GM20431 (cell line): ENCODE results near the gene PEF1.

ENCODE experiments used
- in situ Hi-C: fragments of 300-500 bp; cut with MseI, MboI; formaldehyde crosslinking; loops from one replicate; pipeline ENCODE4 v1.15.0; 2020; ENCODE audit warnings: low sequenced_read_pairs; ENCODE audit not compliant: unreplicated experiment

Gene PEF1

DNA sequence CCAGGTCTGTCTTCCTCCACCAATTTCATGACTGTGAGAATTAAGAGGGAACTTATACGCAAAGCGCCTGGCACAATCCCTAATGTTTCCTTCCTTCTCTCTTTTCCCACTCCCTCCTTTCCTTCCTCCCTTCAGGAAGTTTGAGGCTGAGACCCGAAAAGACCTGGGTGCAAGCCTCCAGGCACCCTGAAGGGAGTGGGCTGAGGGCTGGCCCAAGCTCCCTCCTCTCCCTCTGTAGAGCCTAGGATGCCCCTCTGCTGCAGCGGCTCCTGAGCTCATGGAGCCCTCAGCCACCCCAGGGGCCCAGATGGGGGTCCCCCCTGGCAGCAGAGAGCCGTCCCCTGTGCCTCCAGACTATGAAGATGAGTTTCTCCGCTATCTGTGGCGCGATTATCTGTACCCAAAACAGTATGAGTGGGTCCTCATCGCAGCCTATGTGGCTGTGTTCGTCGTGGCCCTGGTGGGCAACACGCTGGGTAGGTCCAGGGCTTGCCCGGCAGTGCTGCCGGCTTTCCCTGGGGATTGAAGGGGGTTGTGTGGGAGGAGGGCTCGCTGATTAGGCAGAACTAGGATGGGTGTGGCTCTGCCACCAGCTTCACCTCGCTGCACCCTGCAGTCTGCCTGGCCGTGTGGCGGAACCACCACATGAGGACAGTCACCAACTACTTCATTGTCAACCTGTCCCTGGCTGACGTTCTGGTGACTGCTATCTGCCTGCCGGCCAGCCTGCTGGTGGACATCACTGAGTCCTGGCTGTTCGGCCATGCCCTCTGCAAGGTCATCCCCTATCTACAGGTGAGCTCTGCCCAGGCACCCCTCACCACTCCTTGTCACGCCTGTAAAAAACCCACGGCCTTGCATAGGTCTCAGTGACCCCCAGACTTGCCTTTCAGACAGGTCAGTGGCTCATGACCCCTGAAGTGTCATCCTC lies 25.5 kb downstream of the PEF1 start:
- in situ Hi-C loops = no loop called here

DNA sequence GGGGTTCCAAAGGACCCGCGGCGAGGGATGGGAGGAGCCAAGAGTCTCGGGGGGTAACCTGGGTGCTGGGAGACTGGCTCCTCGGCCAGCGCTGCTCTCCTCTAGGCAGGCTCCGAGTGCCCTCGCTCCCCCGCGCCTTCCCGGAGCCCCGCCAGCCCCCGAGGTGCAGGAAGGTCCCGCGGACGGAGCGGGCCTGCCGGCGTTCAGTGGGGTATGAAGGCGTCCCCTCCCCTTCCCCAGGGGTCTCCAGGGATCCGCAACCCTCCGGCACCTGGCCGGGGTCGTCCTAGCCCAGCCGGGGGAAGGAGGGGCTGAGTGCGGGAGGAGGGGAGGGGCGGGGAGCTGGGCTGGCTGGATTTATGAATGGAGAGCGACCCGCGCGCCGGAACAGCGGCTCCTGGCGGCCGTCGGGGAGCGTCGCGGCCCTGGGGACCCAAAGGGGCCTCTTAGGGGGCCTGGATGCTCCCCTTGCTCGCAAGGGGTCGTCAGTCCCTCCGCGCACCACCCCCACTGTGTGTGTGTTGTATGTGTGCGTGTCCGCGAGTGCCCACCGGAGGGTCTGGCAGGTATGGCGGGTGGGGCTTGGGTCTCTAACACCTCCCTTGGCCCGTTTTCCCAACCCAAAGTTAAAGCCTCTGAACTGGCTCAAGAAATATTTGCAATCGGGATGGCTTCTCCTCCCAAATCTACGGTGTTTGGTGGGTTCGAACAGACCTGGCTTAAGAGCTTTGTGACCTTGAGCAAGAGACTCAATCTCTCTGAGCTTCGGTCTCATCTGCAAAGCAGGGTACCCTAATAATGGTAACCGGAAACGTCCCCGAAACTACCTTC lies 26.5 kb downstream of the PEF1 start:
- in situ Hi-C loops = no loop called here

DNA sequence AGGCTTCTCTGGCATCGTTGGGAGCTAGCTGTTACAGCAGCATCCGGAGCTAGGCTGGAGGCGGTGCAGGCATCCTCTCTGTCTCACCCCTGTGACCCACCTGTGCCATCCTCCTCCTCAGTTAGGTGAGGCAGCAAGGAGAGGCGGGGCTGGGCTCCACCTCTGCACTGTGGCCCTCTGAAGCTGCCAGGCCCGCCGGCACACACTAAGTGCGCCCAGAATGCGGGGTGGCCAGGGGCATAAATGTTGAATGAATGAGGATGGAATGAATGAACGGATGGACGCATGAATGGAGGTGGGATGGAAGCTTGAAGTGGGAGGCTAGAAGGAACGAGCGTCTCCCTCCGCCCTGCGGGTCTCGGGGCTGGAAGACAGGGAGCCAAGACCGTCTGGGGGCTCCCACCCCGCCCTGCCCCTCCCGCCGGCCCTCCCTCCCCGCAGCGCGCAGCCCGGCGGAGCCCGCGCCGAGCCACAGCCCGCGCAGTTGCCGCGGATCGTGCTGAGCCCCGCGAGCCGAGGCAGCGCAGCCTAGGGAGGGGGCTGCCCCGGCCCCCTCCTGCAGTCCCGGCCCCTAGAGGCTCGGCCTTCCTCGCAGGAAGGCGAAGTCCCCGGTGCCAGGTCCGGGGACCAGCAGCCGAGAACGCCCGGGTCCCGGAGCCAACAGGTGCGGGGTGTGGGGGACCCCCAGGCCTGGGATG lies 27.3 kb downstream of the PEF1 start, which contains the start of gene HCRTR1:
Gene HCRTR1, plus strand, starts transcription at position 472 of the 698 bp plus-strand sequence. CDS start 1,504 bp downstream, outside the sequence.
- in situ Hi-C loops = no loop called here

DNA sequence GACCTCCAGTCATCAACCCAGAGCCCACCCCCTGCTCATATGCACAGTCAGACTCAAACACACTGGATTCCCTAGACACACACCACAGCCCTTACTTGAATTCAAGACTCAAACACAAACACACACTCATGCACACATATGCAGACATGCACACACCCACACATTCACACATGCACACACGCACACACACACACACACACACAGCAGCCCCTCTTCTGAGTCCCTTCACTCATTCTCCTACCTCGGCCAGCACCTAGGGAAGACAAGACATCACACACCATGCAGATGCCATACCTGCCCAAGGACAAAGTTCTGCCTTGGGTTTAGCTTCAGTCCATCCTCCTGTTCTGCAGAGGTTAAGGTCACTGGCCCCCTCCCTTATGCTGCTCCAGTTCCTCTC lies 28.7 kb downstream of the PEF1 start:
- in situ Hi-C loops = no loop called here

DNA sequence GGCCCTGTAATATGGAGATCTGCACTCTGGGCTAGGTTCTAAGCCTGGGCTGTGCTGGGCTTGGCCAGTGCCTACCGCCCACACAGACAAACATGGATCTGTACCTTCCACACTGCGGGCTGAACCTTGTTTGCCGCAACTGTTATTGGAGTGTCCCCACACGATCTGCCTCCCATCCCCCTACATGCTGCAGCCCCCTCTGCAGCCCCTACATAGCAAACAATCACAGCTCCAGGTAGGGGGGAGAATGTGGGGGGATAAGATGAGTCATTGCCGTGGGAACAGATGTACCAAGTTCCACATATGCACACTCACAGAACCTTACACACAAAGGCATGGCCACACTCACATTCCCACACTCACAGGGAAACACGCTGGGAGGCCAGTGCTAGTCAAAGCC lies 29.3 kb downstream of the PEF1 start:
- in situ Hi-C loops = no loop called here

DNA sequence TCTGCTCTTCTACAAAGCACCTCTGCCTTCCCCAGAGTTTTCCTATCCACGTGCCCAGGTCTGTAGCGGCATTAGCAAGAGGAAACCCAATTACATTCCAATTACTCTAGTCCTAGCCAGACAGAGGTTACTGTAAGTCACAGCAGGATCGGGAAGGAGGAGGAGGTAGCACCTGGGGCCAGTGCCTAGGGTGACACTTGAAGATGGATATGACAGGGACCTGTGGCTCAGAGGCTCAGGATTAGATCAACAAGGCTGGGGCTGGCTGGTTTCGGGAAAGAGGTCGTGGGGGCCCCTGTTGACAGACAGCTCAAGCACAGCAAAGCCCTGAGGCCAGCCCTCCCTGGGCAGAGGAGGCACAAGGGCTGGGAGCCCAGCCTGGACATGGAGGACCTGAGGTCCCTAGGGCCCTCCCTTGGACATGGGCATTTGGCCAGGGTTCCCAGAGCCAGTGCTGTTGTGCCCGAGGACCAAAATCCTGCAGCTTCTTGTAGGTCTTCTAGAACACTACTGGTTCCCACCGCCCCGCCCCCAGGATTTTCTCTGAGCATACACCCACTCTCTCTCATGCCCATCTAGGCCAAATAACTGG lies 30.2 kb downstream of the PEF1 start:
- in situ Hi-C loops = no loop called here

DNA sequence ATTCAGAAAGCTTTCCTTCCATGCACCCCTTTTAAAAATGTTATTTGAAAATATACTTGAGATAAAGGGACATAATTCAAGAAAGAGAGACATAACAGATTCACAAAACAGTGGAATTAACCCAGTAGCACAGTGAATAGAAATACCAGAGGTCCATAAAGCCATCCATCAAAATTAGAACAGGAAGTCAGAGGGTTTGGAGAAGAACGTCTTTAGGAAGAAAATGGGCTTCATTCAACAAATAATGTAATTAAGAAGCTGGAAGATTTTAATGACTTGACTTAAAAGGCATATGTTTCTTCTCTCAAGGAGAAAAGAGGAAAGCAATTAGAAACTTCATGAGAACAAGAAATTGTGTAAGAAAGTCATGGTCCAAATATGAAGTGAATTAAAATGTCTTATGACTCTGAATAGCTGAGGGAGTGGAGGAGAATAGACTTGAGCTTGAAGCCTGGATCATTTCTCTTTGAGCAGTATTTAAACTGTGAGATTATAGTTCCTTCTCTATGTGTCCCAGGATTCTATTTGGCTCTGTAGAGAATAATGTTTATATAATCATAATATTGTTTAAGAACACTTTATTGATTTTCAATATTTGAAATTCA lies 35.1 kb downstream of the PEF1 start:
- in situ Hi-C loops = no loop called here

DNA sequence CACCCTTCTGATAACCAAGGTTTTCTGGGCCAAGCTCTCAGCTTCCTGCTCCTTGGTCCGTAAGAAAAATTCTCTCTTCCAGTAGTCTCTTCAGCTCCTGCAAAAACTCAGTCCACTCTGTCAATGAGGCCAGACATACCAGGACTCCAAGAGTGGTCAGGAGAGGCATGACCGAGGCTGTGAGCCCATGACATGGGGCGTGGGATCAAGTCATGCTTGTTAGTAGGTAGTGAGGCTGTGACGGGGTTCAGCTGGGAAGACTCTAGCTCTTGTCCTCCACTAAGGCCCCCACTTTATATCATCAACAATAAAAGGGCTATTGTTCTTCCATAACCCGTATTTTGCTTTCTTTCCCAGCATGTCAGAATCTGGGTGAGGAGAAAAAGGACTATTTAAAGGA lies 37.3 kb downstream of the PEF1 start:
- in situ Hi-C loops = no loop called here

DNA sequence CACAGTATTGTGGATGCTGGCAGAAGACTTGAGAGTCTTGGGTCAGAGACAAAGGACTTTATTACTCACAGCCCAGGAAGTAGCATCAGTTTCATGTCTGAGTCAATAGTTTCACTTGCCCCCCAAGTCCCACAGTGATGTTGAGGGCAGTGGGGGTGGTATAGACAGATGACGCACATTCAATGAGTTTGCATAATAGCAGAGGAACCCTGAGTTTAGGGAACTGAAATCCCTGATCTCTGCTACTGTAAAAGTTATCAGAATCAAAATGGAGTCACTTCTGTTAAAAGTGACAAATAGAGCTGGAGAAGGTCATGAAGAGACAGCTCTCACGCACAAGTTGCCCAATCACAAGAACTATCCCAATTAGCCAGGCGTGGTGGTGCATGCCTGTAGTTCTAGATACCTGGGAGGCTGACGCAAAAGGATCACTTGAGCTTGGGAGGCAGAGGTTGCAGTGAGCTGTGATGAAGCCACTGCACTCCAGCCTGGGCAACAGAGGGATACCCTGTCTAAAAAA lies 38.7 kb downstream of the PEF1 start:
- in situ Hi-C loops = no loop called here

DNA sequence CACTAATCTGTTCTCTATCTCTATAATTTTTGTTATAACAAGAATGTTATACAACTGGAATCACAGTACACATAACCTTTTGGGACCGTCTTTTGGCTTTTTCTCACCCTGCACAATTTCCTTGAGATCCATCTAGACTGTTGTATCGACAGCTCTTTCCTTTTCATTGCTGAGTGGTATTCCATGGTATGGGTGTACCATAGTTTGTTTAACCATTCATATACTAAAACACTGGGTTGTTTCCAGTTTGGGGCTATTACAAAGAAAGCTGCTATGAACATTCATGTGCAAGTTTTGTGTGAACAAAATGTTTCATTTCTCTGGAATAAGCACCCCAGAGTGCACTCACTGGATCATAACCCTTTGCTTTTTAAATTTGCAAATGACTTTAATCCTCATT lies 42.6 kb downstream of the PEF1 start:
- in situ Hi-C loops = no loop called here

DNA sequence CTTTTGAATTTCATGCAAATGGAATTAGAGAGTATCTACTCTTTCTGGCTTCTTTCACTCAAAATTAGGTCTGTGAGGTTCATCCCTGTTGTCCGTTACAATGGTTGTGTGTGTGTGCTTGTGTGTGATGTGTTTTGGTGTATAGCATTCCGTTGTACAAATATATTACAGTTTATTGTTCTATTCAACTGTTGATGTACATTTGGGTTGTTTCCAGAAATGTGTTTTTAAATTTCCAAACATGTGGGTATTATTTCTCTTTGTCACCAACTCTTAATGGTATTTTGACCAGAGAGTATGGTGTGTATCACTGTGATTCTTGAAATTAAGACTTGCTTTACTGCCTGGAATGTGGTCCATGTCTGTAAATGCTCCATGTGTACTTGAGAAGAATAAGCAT lies 44.0 kb downstream of the PEF1 start:
- in situ Hi-C loops = no loop called here

DNA sequence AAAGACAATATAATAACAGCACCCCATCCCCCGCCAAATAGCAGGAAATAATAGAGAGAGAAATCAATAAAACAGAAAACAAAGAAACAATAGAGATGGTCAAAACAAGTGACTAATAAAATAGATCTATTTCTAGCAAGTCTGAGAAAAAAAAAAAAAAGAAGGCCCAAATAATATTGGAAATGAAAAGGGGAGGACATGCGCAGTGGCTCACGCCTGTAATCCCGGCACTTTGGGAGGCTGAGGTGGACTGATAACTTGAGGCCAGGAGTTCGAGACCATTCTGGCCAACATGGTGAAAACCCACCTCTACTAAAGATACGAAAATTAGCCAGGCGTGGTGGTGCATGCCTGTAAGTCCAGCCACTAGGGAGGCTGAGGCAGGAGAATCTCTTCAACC lies 45.7 kb downstream of the PEF1 start:
- in situ Hi-C loops = no loop called here

DNA sequence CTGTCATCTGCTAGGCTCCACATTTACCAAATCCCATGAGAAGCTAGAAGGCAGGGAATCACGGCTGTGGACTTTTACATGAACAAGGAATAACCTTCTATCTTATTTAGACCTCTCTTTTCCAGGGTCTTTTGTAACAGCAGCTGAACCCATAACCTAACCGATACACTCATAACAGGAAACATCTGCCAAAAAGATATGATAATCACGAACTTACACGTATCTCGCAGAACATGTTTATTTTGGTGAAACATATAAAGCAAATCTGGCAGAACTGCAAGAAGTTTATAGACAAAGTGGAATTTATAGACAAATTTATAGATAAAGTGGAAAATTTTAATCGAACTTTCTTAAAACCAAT lies 48.0 kb downstream of the PEF1 start:
- in situ Hi-C loops = no loop called here

DNA sequence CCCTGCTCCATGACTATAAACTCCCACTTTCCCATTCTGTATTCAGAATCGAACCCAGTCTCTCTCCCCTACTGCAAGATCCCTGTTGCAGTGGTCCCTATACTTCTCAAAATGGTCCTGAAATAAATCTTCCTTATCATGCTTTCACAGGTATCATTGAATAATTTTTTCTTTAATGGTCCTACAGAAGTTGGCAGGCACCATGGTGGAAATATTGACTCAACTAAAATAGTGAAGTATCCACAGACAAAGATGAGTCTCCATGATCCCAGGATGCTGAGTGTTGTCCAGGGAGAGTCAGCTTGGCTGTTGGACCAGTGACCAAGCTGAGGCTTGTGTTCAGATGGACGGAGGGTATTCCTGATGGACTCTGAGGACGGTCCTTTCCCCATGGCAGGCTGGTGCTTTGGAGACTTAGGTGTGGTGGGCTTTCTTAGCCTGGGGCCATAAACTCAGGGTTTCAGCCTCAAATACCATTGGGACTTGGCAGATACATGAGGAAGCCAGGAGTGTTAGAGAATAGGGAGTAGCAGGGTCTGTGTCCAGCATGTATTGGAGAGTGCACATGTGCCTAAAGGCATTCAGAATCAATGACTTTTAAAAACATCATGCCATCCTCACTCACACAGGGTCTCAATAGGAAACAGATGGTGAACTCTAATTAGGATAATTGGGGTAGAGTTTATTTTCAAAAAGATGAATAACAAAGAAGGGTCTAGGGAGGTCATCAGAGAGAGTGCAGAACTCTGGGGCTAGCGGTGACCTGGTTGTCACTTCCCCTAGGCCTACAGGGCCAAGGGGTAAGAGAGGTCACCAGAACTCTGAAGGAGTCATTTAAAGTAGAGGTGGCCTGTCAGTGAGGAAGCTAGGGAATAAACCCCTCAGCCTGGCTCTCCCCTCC lies 48.6 kb downstream of the PEF1 start:
- in situ Hi-C loops = no loop called here

DNA sequence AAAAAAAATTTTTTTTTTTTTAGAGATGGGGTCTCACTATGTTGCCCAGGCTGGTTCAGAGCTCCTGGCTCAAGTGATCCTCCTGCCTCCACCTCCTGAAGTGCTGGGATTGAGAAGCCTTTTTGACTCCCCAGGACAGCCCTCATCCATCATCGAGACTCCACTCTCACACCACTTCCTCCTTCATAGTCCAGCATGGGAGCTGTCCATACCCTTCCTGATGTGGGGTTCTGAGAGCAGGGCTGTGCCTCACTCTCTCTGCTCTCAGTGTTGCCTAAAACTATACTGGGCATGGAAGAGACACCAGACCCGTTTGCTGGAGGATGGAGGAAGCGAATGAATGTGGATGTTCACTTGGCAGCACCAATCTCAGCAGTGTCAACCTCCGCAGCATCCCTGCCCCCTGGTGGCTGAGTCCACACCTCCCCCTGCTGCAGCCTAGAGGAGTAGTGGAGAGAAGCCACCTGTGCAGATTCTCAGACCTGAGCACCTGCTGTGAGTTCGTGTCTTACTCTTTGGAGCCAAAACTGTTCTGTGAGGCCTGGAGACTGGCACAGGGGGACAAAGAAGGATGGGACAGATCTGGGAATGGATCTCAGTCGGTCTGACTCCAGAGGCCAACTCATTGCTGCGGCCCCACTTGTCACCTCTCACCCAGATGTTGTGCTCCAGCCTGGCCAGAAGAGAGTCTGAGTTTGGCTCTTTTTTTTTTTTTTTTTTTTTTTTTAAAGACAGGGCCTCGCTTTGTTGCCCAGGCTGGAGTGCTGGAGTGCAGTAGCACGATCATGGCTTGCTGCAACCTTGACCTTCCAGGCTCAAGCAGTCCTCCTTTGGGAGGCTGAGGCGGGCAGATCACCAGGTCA lies 50.7 kb downstream of the PEF1 start:
- in situ Hi-C loops = no loop called here

DNA sequence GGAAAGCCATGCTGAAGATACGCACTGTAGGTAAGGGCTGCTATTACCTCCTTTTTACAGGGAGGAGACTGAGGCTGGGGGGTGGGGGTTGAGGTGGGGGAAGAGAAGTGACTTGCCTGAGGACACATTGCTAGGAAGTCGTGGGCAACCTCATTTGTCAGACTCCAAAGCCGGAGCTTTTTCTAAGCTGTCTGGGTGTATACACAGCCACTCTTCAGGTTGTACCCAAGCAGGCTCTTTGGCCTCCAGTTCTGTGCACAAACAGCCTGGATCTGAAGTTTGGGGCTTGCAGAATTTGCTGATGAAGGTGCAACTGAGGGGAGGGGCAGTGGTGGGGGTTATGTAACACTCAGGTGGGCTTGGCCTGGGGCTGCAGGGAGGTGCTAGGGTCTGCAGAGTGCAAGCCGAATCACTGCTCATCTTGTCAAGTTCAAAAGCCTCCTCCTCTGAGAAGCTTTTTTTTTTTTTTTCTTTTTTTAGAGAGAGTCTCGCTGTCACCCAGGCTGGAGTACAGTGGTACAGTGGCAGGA lies 51.5 kb downstream of the PEF1 start:
- in situ Hi-C loops = no loop called here

DNA sequence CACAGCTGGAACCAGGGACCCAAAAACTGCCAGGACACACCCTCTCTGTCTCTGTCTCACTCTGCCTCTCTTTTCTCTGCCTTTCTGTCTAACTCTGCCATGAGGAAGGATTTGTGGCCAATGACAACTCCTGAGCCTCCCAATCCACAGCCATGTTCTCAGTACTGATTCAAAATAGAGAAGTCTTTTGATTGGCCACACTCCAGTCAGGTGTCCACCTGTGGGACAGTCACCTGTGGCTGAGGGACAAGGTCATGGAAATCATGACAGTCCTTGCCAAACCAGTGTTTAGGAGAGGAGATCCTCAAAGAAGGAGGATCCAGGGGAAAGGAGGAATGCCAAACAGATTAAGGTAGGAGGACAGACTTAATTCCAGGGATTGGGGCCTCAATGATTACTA lies 52.5 kb downstream of the PEF1 start:
- in situ Hi-C loops = no loop called here
